ENCODE data around the gene PCDHA8.
"Not testable (repeated sequence)": the region's sequence is repeated elsewhere in the genome, so short reads cannot be mapped to it uniquely, and the experiment has no call there.

The PCDHA8 gene

DNA sequence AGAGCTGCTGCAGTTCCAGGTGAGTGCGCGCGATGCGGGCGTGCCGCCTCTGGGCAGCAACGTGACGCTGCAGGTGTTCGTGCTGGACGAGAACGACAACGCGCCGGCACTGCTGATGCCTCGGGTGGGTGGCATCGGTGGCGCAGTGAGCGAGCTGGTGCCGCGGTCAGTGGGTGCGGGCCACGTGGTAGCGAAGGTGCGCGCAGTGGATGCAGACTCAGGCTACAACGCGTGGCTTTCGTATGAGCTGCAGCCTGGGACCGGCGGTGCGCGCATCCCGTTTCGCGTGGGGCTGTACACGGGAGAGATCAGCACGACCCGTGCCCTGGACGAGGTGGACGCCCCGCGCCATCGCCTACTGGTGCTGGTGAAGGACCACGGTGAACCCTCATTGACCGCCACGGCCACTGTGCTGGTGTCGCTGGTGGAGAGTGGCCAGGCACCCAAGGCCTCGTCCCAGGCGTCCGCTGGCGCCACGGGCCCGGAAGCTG lies 38.2 kb upstream of the PCDHA8 start:
- Histone ChIP-seq H3K36me3 (no peaks in the 10 kb centered on the region), H3K4me3 (no peak overlapping the region), H3K4me1 (no peaks in the 10 kb centered on the region), H3K4me2 (no peak overlapping the region), H3K9ac (no peak overlapping the region), H3K27ac (no peak overlapping the region), H3K27me3 (no peaks in the 10 kb centered on the region), H3K9me3 (peaks cover 50% of the 10 kb centered on the region), H4K20me1 (no peaks in the 10 kb centered on the region)
- no peak for TF ChIP-seq Cebpa-rat (IDR thresholded peaks at IDR 0.05)

DNA sequence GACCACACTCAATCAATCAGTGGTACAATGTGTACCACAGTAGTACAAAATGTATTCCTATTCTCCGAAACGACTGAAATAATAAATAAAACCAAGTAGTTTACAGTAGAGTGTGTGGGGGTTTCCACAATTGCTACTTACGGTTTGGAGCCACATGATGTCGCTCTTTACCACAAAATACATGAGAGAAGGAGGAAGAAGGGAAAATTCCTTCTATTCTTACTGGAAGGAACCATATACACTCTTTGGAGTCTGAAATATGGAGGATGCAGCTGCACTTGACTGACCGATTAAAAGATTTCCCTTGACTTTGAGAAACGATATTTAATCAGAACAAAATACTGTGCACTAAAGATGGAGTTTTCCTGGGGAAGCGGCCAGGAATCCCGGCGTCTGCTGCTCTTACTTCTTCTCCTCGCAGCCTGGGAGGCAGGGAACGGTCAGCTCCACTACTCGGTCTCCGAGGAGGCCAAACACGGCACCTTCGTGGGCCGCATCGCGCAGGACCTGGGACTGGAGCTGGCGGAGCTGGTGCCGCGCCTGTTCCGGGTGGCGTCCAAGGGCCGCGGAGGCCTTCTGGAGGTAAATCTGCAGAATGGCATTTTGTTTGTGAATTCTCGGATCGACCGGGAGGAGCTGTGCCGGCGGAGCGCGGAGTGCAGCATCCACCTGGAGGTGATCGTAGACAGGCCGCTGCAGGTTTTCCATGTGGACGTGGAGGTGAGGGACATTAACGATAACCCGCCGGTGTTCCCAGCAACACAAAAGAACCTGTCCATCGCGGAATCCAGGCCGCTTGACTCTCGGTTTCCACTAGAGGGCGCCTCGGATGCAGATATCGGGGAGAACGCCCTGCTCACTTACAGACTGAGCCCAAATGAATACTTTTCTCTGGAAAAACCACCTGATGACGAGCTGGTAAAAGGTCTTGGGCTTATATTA lies 33.9 kb upstream of the PCDHA8 start, which contains the start of gene PCDHA4:
PCDHA4 (plus strand) TSS at position 235 of the 942 bp plus-strand sequence.
- H3K4me2 ChIP-seq = no peak within 1 kb of the TSS

DNA sequence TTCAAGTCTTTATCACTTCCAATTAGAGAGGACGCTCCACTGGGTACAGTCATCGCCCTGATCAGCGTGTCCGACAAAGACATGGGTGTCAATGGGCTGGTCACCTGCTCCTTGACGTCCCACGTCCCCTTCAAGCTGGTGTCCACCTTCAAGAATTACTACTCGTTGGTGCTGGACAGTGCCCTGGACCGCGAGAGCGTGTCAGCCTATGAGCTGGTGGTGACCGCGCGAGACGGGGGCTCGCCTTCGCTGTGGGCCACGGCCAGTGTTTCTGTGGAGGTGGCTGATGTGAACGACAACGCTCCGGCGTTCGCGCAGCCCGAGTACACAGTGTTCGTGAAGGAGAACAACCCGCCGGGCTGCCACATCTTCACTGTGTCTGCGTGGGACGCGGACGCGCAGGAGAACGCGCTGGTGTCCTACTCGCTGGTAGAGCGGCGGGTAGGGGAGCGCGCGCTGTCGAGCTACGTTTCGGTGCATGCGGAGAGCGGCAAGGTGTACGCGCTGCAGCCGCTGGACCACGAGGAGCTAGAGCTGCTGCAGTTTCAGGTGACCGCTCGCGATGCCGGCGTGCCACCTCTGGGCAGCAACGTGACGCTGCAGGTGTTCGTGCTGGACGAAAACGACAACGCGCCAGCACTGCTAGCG lies 32.6 kb upstream of the PCDHA8 start:
- H3K4me1 ChIP-seq, H3K4me3 ChIP-seq, H4K20me1 ChIP-seq, H3K4me2 ChIP-seq, H3K9ac ChIP-seq, H3K27me3 ChIP-seq, H3K36me3 ChIP-seq, H3K27ac ChIP-seq: not testable (repeated sequence)
- H3K9me3 ChIP-seq = peaks cover 36% of the 10 kb centered on the region

More for the DNA sequence above, 33.9 kb upstream of the PCDHA8 start, which contains the start of gene PCDHA4:
- H3K27me3 ChIP-seq = no peaks in the 10 kb centered on the region
- no peaks in the 10 kb centered on the region for H3K4me1 ChIP-seq
- H3K9me3 ChIP-seq = peaks cover 48% of the 10 kb centered on the region
- H3K36me3 ChIP-seq = no peaks in the 10 kb centered on the region
- no peaks in the 10 kb centered on the region for H4K20me1 ChIP-seq
- H3K9ac ChIP-seq = no peak within 1 kb of the TSS
- no peak within 1 kb of the TSS for H3K4me3 ChIP-seq
- TF ChIP-seq Cebpa-rat (IDR thresholded peaks at IDR 0.05) = no peak
- H3K27ac ChIP-seq = no peak within 1 kb of the TSS

DNA sequence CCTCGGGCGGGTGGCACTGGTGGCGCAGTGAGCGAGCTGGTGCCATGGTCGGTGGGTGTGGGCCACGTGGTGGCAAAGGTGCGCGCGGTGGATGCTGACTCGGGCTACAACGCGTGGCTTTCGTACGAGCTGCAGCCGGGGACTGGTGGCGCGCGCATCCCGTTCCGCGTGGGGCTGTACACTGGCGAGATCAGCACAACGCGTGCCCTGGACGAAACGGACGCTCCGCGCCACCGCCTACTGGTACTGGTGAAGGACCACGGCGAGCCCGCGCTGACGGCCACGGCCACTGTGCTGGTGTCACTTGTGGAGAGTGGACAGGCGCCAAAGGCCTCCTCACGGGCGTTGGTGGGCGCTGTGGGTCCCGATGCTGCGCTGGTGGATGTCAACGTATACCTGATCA lies 32.1 kb upstream of the PCDHA8 start:
- H3K9me3 ChIP-seq = peaks cover 31% of the 10 kb centered on the region
- no peak overlapping the region for H3K27ac ChIP-seq
- H3K4me2 ChIP-seq = no peak overlapping the region
- no peak overlapping the region for H3K9ac ChIP-seq
- no peak overlapping the region for H3K4me3 ChIP-seq
- H3K36me3 ChIP-seq = no peaks in the 10 kb centered on the region
- no peak for TF ChIP-seq Cebpa-rat (IDR thresholded peaks at IDR 0.05)
- no peaks in the 10 kb centered on the region for H3K4me1 ChIP-seq
- H4K20me1 ChIP-seq = no peaks in the 10 kb centered on the region
- no peaks in the 10 kb centered on the region for H3K27me3 ChIP-seq

DNA sequence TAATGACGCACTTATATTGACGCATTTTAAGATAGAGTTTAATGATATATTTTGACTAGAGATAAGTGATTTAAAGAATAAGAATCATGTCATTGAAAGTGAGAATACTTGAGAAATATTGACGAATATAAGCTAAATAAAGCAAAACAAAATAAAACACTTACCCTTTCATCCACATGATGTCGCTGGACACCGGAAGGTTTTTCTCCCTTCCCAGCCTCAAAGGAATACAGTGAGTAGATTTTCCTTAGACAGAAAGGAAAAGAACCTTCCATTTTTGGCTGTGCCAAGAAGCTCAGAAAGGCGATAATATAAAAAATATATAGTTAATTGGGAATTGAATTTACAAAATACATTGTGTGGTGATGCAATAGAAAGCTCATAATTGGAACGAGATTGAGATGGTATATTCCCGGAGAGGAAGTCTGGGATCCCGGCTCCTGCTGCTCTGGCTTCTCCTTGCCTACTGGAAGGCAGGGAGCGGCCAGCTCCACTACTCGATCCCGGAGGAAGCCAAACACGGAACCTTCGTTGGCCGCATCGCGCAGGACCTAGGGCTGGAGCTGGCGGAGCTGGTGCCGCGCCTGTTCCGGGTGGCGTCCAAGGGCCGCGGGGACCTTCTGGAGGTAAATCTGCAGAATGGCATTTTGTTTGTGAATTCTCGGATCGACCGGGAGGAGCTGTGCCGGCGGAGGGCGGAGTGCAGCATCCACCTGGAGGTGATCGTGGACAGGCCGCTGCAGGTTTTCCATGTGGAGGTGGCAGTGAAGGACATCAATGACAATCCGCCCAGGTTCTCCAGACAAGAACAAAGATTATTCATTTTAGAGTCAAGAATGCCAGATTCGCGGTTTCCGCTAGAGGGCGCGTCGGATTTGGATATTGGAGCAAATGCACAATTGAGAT lies 19.4 kb upstream of the PCDHA8 start, which contains the start of gene PCDHA5:
PCDHA5 (plus strand) TSS at position 239 of the 906 bp plus-strand sequence.
- Histone ChIP-seq H3K4me2 (no peak within 1 kb of the TSS), H3K9me3 (peaks cover 34% of the 10 kb centered on the region), H3K27ac (no peak within 1 kb of the TSS), H4K20me1 (no peaks in the 10 kb centered on the region), H3K27me3 (no peaks in the 10 kb centered on the region), H3K4me3 (no peak within 1 kb of the TSS), H3K36me3 (no peaks in the 10 kb centered on the region), H3K4me1 (no peaks in the 10 kb centered on the region), H3K9ac (no peak within 1 kb of the TSS)
- TF ChIP-seq Cebpa-rat (IDR thresholded peaks at IDR 0.05) = no peak

DNA sequence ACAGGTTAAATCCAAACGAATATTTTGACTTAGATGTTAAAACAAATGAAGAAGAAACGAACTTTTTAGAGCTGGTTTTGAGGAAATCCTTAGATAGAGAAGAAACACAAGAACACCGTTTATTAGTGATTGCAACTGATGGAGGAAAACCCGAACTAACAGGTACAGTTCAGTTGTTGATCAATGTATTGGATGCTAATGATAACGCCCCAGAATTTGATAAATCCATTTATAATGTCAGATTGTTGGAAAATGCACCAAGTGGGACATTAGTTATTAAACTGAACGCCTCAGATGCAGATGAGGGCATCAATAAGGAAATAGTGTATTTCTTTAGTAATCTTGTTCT lies 18.7 kb upstream of the PCDHA8 start:
- no peak overlapping the region for H3K4me2 ChIP-seq
- H3K27ac ChIP-seq = no peak overlapping the region
- no peak for TF ChIP-seq Cebpa-rat (IDR thresholded peaks at IDR 0.05)
- no peaks in the 10 kb centered on the region for H3K36me3 ChIP-seq
- H3K4me1 ChIP-seq = no peaks in the 10 kb centered on the region
- no peak overlapping the region for H3K4me3 ChIP-seq
- no peak overlapping the region for H3K9ac ChIP-seq
- H3K27me3 ChIP-seq = no peaks in the 10 kb centered on the region
- H4K20me1 ChIP-seq = no peaks in the 10 kb centered on the region
- peaks cover 34% of the 10 kb centered on the region for H3K9me3 ChIP-seq

DNA sequence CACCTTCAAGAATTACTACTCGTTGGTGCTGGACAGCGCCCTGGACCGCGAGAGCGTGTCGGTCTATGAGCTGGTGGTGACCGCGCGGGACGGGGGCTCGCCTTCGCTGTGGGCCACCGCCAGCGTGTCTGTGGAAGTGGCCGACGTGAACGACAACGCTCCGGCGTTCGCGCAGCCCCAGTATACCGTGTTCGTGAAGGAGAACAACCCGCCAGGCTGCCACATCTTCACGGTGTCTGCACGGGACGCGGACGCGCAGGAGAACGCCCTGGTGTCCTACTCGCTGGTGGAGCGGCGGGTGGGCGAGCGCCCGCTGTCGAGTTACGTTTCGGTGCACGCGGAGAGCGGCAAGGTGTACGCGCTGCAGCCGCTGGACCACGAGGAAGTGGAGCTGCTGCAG lies 18.0 kb upstream of the PCDHA8 start:
- H3K9me3 ChIP-seq = peaks cover 37% of the 10 kb centered on the region
- not testable (repeated sequence) for H3K4me1 ChIP-seq, H4K20me1 ChIP-seq

DNA sequence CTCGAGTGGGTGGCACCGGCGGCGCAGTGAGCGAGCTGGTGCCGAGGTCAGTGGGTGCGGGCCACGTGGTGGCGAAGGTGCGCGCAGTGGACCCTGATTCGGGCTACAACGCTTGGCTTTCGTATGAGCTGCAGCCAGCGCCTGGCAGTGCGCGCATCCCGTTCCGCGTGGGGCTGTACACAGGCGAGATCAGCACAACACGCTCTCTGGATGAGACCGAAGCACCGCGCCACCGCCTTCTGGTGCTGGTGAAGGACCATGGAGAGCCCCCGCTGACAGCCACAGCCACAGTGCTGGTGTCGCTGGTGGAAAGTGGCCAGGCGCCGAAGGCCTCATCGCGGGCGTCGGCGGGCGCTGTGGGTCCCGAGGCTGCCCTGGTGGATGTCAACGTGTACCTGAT lies 17.5 kb upstream of the PCDHA8 start:
- H3K27me3 ChIP-seq = no peaks in the 10 kb centered on the region
- no peaks in the 10 kb centered on the region for H3K36me3 ChIP-seq
- no peak overlapping the region for H3K9ac ChIP-seq
- no peaks in the 10 kb centered on the region for H3K4me1 ChIP-seq
- H3K9me3 ChIP-seq = peaks cover 40% of the 10 kb centered on the region
- H3K4me3 ChIP-seq = no peak overlapping the region
- no peak overlapping the region for H3K4me2 ChIP-seq
- no peak for TF ChIP-seq Cebpa-rat (IDR thresholded peaks at IDR 0.05)
- no peak overlapping the region for H3K27ac ChIP-seq
- H4K20me1 ChIP-seq = no peaks in the 10 kb centered on the region

More for the DNA sequence above, 18.0 kb upstream of the PCDHA8 start:
- H3K27ac ChIP-seq, H3K4me2 ChIP-seq, H3K36me3 ChIP-seq, H3K4me3 ChIP-seq, H3K9ac ChIP-seq, H3K27me3 ChIP-seq: not testable (repeated sequence)

DNA sequence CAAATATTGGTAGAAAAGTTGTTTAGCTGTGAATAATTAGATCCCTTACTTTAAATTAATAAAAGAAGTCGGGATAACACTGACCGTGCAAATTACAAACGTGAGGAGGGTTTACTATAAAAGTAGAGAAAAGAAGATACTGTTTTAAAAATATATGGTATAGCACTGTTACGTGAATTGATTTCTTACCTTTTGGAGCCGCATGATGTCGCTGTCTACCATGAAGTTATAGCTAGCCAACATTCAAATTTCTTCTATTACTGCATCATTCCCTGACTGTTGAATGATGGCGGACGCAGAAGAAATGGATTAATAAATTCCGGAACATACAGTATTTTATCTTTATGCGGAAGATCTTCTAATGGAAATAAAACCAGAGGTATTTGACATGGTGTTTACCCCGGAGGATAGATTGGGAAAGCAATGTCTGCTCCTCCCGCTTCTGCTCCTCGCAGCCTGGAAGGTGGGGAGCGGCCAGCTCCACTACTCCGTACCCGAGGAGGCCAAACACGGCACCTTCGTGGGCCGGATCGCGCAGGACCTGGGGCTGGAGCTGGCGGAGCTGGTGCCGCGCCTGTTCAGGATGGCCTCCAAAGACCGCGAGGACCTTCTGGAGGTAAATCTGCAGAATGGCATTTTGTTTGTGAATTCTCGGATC lies 13.2 kb upstream of the PCDHA8 start, which contains the start of gene PCDHA6:
PCDHA6 (plus strand) TSS at position 257 of the 658 bp plus-strand sequence; CDS start at position 389, 132 bp downstream.
- TF ChIP-seq Cebpa-rat (IDR thresholded peaks at IDR 0.05) = no peak
- no peaks in the 10 kb centered on the region for H4K20me1 ChIP-seq
- no peak within 1 kb of the TSS for H3K4me3 ChIP-seq
- H3K36me3 ChIP-seq = no peaks in the 10 kb centered on the region
- no peak within 1 kb of the TSS for H3K27ac ChIP-seq
- H3K27me3 ChIP-seq = no peaks in the 10 kb centered on the region
- no peak within 1 kb of the TSS for H3K4me2 ChIP-seq
- H3K4me1 ChIP-seq = no peaks in the 10 kb centered on the region
- H3K9ac ChIP-seq = no peak within 1 kb of the TSS
- H3K9me3 ChIP-seq = peaks cover 40% of the 10 kb centered on the region

All from BLaER1 (cell line).